Measurements from ENCODE around the gene SYNGR3.

Gene SYNGR3

GRCh38 chr16:2042171-2042985, 52.6 kb downstream of the SYNGR3 start:
- DNase-seq (ENCODE audit: extremely low read depth, low read depth) = no peak
- TF ChIP-seq, protein P1, sequence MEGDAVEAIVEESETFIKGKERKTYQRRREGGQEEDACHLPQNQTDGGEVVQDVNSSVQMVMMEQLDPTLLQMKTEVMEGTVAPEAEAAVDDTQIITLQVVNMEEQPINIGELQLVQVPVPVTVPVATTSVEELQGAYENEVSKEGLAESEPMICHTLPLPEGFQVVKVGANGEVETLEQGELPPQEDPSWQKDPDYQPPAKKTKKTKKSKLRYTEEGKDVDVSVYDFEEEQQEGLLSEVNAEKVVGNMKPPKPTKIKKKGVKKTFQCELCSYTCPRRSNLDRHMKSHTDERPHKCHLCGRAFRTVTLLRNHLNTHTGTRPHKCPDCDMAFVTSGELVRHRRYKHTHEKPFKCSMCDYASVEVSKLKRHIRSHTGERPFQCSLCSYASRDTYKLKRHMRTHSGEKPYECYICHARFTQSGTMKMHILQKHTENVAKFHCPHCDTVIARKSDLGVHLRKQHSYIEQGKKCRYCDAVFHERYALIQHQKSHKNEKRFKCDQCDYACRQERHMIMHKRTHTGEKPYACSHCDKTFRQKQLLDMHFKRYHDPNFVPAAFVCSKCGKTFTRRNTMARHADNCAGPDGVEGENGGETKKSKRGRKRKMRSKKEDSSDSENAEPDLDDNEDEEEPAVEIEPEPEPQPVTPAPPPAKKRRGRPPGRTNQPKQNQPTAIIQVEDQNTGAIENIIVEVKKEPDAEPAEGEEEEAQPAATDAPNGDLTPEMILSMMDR (IDR thresholded peaks at IDR 0.05; ENCODE audit: low read depth, low read length, missing control alignments) = no peak
- no peak overlapping the region for H3K4me3 ChIP-seq (replicated peaks; ENCODE audit: low read depth, low read length)

GRCh38 chr16:2042986-2043666, 53.4 kb downstream of the SYNGR3 start:
- no peak for DNase-seq (ENCODE audit: extremely low read depth, low read depth)
- TF ChIP-seq, protein P1 (IDR thresholded peaks at IDR 0.05; ENCODE audit: low read depth, low read length, missing control alignments) = no peak
- no peak overlapping the region for H3K4me3 ChIP-seq (replicated peaks; ENCODE audit: low read depth, low read length)

Measured in HFF-Myc (cell line).